ENCODE measurements around the gene GUCD1. TPM values are rescaled to one million over a fixed set of nuclear protein-coding genes. Genes with fewer than 3 reads are reported as not detected.
A peak's percentile ranks its signal among the peaks of the same experiment; 100 is the strongest.

The GUCD1 gene
- total RNA-seq, 2 experiments from 2014 or later, result 99.7 to 111 TPM

GRCh38 chr22:24526191-24526590, 28.7 kb downstream of the GUCD1 start:
- ChIA-PET CTCF (interaction anchor here (0.6 to 1.8 kb wide), 18 partner anchors 10 to 204 kb away, joined by 3 to 7 read pairs (median 4); partner anchors contain the start of gene ADORA2A), POLR2A (interaction anchor here (0.7 to 1.0 kb wide), 3 partner anchors 18 to 104 kb away, joined by 3 read pairs; no protein-coding TSS in a partner anchor)
- TF ChIP-seq, protein P1, sequence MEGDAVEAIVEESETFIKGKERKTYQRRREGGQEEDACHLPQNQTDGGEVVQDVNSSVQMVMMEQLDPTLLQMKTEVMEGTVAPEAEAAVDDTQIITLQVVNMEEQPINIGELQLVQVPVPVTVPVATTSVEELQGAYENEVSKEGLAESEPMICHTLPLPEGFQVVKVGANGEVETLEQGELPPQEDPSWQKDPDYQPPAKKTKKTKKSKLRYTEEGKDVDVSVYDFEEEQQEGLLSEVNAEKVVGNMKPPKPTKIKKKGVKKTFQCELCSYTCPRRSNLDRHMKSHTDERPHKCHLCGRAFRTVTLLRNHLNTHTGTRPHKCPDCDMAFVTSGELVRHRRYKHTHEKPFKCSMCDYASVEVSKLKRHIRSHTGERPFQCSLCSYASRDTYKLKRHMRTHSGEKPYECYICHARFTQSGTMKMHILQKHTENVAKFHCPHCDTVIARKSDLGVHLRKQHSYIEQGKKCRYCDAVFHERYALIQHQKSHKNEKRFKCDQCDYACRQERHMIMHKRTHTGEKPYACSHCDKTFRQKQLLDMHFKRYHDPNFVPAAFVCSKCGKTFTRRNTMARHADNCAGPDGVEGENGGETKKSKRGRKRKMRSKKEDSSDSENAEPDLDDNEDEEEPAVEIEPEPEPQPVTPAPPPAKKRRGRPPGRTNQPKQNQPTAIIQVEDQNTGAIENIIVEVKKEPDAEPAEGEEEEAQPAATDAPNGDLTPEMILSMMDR (IDR thresholded peaks at IDR 0.05), result no peak
- ATAC-seq (no peak), DNase-seq (no peak)
- Mint-ChIP-seq H3K4me3 (no peak overlapping the region), H3K27ac (no peak overlapping the region), H3K9me3 (no peaks in the 10 kb centered on the region), H3K36me3 (ENCODE audit: low read depth) (no peaks in the 10 kb centered on the region), H3K27me3 (no peaks in the 10 kb centered on the region), H3K4me1 (ENCODE audit: low read depth) (peaks cover 11% of the 10 kb centered on the region)
- intact Hi-C loops (cut with micrococcal nuclease), result no loop called here

GRCh38 chr22:24525416-24526037, 29.4 kb downstream of the GUCD1 start:
- H3K27me3 Mint-ChIP-seq, result no peaks in the 10 kb centered on the region
- CTCF ChIA-PET, result interaction anchor here (0.6 to 1.8 kb wide), 17 partner anchors 11 to 203 kb away, joined by 3 to 6 read pairs (median 4); partner anchors contain the start of gene ADORA2A
- TF ChIP-seq, protein P1 (IDR thresholded peaks at IDR 0.05), result peak; percentile 86
- no peaks in the 10 kb centered on the region for H3K36me3 Mint-ChIP-seq (ENCODE audit: low read depth)
- H3K9me3 Mint-ChIP-seq, result no peaks in the 10 kb centered on the region
- peak; percentile 98 for ATAC-seq
- intact Hi-C loops (cut with micrococcal nuclease), result no loop called here
- H3K4me1 Mint-ChIP-seq (ENCODE audit: low read depth), result peaks cover 11% of the 10 kb centered on the region
- DNase-seq, result peak; percentile 95
- POLR2A ChIA-PET, result interaction anchor here (0.9 to 1.0 kb wide), 2 partner anchors 91 to 103 kb away, joined by 3 read pairs; no protein-coding TSS in a partner anchor
- no peak overlapping the region for H3K4me3 Mint-ChIP-seq
- no peak overlapping the region for H3K27ac Mint-ChIP-seq

DNA sequence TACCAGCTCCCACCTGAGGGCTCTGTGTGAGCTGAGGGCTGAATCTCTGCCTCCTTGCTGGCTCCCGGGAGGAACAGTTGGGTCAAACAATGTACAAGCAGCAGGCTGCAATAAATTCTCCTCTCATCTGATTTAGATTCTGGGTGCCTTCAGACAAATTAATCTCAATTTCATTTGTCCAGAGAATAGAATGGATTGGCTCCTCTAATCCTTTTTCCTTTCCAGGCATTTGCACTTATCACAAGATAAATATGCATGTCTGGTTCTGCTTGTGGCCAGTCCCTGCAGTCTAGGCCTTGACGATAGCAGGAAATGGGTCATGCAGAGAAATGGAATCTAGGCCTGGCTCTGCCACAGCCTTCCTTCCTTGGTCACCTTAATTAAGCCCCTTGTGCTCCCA, 31.1 kb downstream of the GUCD1 start:
- H3K9me3 Mint-ChIP-seq, result no peaks in the 10 kb centered on the region
- H3K27me3 Mint-ChIP-seq, result no peaks in the 10 kb centered on the region
- no peak overlapping the region for H3K27ac Mint-ChIP-seq
- intact Hi-C loops (cut with micrococcal nuclease), result loop anchor here (5.0 kb wide), 1 partner anchor 102 kb away; no protein-coding TSS in a partner anchor
- peaks cover 11% of the 10 kb centered on the region for H3K4me1 Mint-ChIP-seq (ENCODE audit: low read depth)
- CTCF ChIA-PET, result interaction anchor here (0.9 to 3.2 kb wide), 6 partner anchors 9 to 183 kb away, joined by 3 to 23 read pairs (median 4); partner anchors contain the start of gene ADORA2A
- no peak for DNase-seq
- POLR2A ChIA-PET, result interaction anchor here (1.1 kb wide), 1 partner anchor 96 kb away, joined by 3 read pairs; the partner anchor contains the start of gene ADORA2A
- no peak overlapping the region for H3K4me3 Mint-ChIP-seq
- no peak for ATAC-seq
- TF ChIP-seq, protein P1 (IDR thresholded peaks at IDR 0.05), result no peak
- H3K36me3 Mint-ChIP-seq (ENCODE audit: low read depth), result no peaks in the 10 kb centered on the region

GRCh38 chr22:24521791-24522245, 33.1 kb downstream of the GUCD1 start:
- CTCF ChIA-PET, result interaction anchor here (0.6 to 3.2 kb wide), 22 partner anchors 8 to 198 kb away, joined by 3 to 23 read pairs (median 4); partner anchors contain the start of genes ADORA2A and GUCD1
- no peak overlapping the region for H3K27ac Mint-ChIP-seq
- intact Hi-C loops (cut with micrococcal nuclease), result loop anchor here (5.0 kb wide), 1 partner anchor 100 kb away; no protein-coding TSS in a partner anchor
- no peaks in the 10 kb centered on the region for H3K27me3 Mint-ChIP-seq
- POLR2A ChIA-PET, result interaction anchor here (1.1 kb wide), 1 partner anchor 96 kb away, joined by 4 read pairs; no protein-coding TSS in a partner anchor
- TF ChIP-seq, protein P1 (IDR thresholded peaks at IDR 0.05), result peak; percentile 65
- peak; percentile 73 for ATAC-seq
- H3K4me3 Mint-ChIP-seq, result no peak overlapping the region
- peaks cover 11% of the 10 kb centered on the region for H3K4me1 Mint-ChIP-seq (ENCODE audit: low read depth)
- peak; percentile 66 for DNase-seq
- no peaks in the 10 kb centered on the region for H3K36me3 Mint-ChIP-seq (ENCODE audit: low read depth)
- no peaks in the 10 kb centered on the region for H3K9me3 Mint-ChIP-seq

GRCh38 chr22:24519496-24519895, 35.4 kb downstream of the GUCD1 start:
- DNase-seq (no peak), ATAC-seq (no peak)
- Mint-ChIP-seq H3K4me3 (no peak overlapping the region), H3K27me3 (no peaks in the 10 kb centered on the region), H3K9me3 (no peaks in the 10 kb centered on the region), H3K36me3 (ENCODE audit: low read depth) (no peaks in the 10 kb centered on the region), H3K27ac (no peak overlapping the region), H3K4me1 (ENCODE audit: low read depth) (peaks cover 4% of the 10 kb centered on the region)
- intact Hi-C loops (cut with micrococcal nuclease), result no loop called here
- TF ChIP-seq, protein P1 (IDR thresholded peaks at IDR 0.05), result no peak
- ChIA-PET POLR2A (no interaction called here), CTCF (no interaction called here)

Measured in activated CD8-positive, alpha-beta T cell treated with anti-CD3 and anti-CD28 coated beads for 36 hours (primary cell).